SW 1271 (cell line): ENCODE data around the gene ZNF410.
"Not testable (repeated sequence)": the region's sequence is repeated elsewhere in the genome, so short reads cannot be mapped to it uniquely, and the experiment has no call there.

ENCODE experiments used
- DNase-seq, 2 experiments: peaks; one replicate each; lab custom pipeline; 2025; lab: John Stamatoyannopoulos, UW

Gene ZNF410, protein sequence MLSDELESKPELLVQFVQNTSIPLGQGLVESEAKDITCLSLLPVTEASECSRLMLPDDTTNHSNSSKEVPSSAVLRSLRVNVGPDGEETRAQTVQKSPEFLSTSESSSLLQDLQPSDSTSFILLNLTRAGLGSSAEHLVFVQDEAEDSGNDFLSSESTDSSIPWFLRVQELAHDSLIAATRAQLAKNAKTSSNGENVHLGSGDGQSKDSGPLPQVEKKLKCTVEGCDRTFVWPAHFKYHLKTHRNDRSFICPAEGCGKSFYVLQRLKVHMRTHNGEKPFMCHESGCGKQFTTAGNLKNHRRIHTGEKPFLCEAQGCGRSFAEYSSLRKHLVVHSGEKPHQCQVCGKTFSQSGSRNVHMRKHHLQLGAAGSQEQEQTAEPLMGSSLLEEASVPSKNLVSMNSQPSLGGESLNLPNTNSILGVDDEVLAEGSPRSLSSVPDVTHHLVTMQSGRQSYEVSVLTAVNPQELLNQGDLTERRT

DNA sequence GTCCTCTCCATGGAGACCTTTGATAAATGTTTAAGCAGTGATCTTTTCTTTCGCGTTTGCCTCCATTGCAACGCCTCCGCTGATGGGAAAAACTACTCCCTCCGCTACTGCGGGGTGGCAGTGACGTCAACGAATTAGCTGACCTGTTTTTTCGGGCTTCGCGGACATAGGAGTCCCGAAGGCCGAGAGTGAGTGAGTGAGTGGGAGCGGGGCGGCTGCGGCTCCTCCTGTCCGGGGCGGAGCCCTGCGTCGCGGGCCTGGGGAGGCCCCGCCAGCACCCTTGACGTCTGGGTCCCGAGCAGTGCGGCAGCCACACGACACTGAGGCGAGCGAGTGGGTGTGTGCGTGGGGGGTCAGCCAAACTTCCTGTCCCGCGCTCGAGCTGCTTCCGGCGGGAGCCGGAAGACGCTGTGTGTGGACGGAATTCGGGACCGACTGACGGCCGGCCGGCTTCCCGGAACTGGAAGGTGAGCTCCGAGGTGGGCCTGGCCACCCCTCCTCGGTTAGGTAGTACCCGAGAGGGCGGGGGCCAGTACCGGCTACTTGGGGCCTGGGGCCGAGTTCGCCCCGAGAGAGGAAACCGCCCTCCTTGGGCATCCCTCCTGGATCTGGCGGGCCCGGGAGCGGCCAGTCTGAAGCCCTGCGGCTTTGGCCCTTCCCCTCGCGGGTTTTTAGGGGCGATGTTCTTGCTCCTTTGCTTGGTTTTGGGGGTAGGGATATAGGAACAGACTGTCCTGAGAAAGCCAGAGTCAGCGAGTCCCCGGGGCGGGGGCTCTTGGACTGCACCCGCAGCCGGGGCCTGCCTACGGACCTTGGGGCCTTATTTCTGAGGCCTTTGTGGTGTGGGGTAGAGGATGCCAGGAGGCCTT is at the start of gene ZNF410:
Gene ZNF410 (plus strand): TSS at position 411 of the 869 bp plus-strand sequence. CDS start 5,317 bp downstream, outside the sequence.
- peak; percentile 91 to 96 for DNase-seq

DNA sequence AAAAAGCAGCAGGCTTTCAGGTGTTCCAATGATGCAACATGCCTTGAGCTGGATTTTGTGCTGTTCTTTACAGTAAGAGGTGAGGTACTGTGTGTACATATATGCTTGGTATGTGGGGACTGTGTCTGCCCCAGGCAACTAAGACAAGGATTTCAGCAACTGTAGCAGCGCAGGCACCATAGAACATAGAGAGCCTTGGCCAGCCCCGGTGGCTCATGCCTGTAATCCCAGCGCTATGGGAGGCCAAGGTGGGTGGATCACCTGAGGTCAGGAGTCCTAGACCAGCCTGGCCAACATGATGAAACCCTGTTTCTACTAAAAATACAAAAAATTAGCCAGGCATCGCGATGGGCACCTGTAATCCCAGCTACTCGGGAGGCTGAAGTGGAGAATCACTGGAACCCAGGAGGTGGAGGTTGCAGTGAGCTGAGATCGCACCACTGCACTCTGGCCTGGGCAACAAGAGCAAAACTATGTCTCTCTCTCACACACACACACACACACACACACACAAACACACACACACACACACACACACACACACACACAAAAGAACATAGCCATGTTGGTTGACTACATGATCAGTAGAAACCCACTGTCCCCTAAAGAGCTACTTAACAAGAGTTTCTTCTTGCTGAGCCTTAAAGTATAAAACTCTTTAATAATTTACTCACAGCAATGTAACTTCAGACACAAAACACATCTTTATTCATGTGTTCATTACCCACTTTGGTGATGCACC is 48.2 kb upstream of the ZNF410 start:
- DNase-seq, result not testable (repeated sequence)

GRCh38 chr14:73842201-73842600 is 44.5 kb upstream of the ZNF410 start:
- DNase-seq, result no peak

GRCh38 chr14:73842851-73843250 is 43.8 kb upstream of the ZNF410 start:
- no peak for DNase-seq

DNA sequence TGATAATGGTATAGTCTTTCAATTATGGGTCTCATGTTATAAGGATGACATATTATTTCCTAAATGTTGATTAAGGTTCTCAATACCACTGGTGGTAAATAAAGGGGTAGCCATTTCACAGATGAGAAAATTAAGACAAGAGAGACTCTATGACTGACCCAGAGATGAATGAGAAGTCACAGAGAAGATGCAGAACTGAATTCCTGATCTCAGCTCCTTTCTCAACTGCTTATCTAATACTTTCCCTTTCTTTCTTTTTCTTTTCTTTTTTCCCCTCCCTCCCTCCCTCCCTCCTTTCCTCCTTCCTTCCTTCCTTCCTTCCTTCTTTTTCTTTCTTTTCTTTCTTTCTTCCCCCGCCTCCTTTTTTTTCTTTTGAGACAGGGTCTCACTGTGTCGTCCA is 43.4 kb upstream of the ZNF410 start:
- DNase-seq, result no peak

GRCh38 chr14:73846947-73847346 is 39.7 kb upstream of the ZNF410 start:
- DNase-seq, result no peak

- DNase-seq, result peak in 1 of 2 experiments; percentile 14
Measured at GRCh38 chr14:73851000-73851399, 35.7 kb upstream of the ZNF410 start.

GRCh38 chr14:73851567-73852382 is 34.9 kb upstream of the ZNF410 start, which contains the start of gene PTGR2:
Gene PTGR2 (plus strand): TSS chr14:73851831. CDS start chr14:73858863, 7,032 bp downstream.
- DNase-seq, result peak; percentile 93 to 97

DNA sequence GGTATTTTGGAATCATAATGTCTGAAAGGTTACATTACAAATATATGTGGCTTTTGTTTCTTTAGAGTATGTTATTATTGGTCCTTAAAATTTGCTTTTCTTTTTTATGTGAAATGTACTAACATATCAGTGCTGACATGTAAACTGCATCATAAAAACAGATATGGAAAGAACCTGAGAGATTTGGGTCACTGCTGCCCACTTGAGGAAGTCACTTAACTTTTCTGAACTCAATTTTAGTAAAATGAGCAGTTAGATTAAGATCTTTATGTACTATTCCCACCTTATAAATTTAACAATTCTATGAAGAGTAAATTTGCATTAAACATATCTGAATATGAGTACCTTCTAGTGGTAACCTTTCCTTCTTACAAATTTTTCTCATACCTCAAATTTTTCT is 27.5 kb upstream of the ZNF410 start:
- no peak for DNase-seq

GRCh38 chr14:73861073-73861472 is 25.6 kb upstream of the ZNF410 start:
- no peak for DNase-seq

DNA sequence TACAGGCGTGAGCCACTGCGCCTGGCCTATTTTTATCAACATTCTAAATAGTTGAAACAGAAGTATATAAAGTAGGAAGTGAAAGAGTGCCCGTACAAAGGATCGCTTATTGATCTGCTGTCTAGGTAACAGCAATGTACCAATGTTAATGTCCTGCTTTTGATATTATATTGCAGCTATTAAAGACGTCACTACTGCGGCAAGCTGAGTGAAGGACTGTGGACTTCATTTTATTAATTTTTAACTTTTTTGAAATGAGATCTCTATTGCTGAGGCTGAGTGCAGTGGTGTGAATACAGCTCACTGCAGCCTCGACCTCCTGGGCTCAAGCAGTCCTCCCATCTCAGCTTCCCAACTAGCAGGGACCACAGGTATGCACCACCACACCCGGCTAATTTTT is 24.2 kb upstream of the ZNF410 start:
- no peak for DNase-seq

DNA sequence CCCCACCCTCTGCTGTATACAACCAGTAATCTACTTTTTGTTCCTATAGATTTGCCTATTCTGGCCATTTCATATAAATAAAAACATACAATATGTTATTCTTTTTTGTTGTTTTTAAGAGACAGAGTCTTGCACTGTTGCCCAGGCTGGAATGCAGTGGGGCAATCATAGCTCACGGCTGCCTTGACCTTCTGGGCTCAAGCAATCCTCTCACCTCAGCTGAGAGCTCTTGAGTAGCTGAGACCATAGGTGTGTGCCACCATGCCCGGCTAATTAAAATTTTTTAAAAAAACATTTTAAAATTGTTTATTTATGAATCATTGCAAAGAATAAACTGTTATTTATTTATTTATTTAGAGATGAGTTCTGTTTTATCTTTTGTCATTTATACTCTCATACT is 23.4 kb upstream of the ZNF410 start:
- no peak for DNase-seq

GRCh38 chr14:73865534-73866113 is 21.0 kb upstream of the ZNF410 start:
- no peak for DNase-seq

GRCh38 chr14:73869754-73870153 is 16.9 kb upstream of the ZNF410 start:
- not testable (repeated sequence) for DNase-seq

- DNase-seq, result no peak
Measured at GRCh38 chr14:73870525-73871235, 16.0 kb upstream of the ZNF410 start.

DNA sequence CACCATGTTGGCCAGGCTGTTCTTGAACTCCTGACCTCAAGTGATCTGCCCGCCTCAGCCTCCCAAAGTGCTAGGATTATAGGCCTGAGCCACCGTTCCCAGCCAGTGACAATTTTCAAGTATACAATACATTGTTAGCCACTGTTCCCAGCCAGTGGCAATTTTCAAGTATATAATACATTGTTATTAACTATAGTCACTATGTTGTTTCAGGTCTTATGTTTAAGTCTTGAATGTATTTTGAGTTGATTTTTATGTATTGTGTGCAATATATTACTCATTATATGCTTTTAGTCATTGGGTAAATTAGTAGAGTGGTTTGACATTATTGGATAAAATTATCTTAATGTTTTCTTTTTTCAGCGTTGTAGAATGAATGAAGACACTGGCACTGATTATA is 13.0 kb upstream of the ZNF410 start:
- DNase-seq, result no peak

DNA sequence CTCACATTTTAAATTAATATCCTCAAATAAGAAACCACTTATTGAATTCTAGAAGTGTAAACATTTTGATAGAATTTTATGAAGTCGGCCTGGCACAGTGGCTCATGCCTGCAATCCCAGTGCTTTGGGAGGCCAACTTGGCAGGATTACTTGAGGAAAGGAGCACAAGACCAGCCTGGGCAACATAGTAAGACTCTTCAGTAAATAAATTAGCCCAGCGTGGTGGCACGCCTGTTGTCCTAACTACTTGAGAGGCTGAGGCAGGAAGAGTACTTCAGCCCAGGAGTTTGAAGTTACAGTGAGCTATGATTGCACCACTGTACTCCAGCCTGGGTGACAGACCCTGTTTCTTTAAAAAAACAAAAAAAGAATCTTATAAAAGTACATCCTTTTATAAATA is 8.9 kb upstream of the ZNF410 start:
- no peak for DNase-seq

GRCh38 chr14:73878436-73878835 is 8.2 kb upstream of the ZNF410 start:
- no peak for DNase-seq

DNA sequence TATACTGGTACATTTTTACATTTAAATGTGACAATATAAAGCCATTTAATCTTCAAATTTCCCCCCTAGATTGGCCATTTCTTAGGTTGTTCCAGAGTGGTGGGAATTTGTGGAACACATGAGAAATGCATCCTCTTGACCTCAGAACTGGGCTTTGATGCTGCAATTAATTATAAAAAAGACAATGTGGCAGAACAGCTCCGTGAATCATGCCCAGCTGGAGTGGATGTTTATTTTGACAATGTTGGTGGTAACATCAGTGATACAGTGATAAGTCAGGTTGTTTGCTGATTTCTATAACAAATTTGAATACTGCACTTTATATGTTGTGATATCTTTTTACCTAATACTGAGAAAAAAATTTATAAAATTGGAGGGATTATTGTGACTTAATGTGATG is 7.6 kb upstream of the ZNF410 start:
- no peak for DNase-seq
